Peyer's patch (tissue), 4 donors: Measurements from ENCODE around the gene GPD1L. TPM values are rescaled to one million over a fixed set of nuclear protein-coding genes. Genes with fewer than 3 reads are reported as not detected.
A peak's percentile ranks its signal among the peaks of the same experiment; 100 is the strongest.

Source experiments
- DNase-seq, 3 donors: peaks; one replicate each; pipeline ENCODE4 v3.0.0-alpha.2; 2017 to 2019
- H3K27ac ChIP-seq, 4 donors: fragments of 200-600 bp; sonication (generic); one replicate each; pipeline ENCODE4 v1.5.1; 2016 to 2019
- H3K27me3 ChIP-seq, 2 donors: fragments of 200-600 bp; sonication (generic); one replicate each; pipeline ENCODE4 v1.5.1; 2019
- H3K36me3 ChIP-seq, 3 donors: fragments of 200-600 bp; sonication (generic); one replicate each; pipeline ENCODE4 v1.5.1; 2016 to 2019
- H3K4me1 ChIP-seq, 4 donors: fragments of 200-600 bp; sonication (generic); one replicate each; pipeline ENCODE4 v1.5.1; 2016 to 2019
- H3K4me3 ChIP-seq, 4 donors: fragments of 200-600 bp; sonication (generic); 1 replicate in 3 of 4; 2 replicates in 1 of 4; pipeline ENCODE4 v1.5.1; 2016 to 2019; ENCODE audit warnings: mild to moderate bottlenecking in 1 of 4
- H3K9me3 ChIP-seq, 4 donors: fragments of 200-600 bp; sonication (generic); one replicate each; pipeline ENCODE4 v1.5.1; 2016 to 2019; ENCODE audit warnings: mild to moderate bottlenecking in 1 of 4
- CTCF ChIP-seq, 6 experiments: fragments of 450-650 bp in 4 of 6; fragments of 200-600 bp in 2 of 6; sonication (generic) in 1 of 6; IDR thresholded peaks; one replicate each; pipeline ENCODE4 v1.5.1; 2017 to 2019; ENCODE audit warnings: antibody characterized with exemption in 6 of 6, mild to moderate bottlenecking in 3 of 6, moderate library complexity in 1 of 6
- POLR2A ChIP-seq, 2 donors: fragments of 450-650 bp; IDR thresholded peaks; one replicate each; pipeline ENCODE4 v1.5.1; 2017; ENCODE audit warnings: antibody characterized with exemption in 2 of 2, mild to moderate bottlenecking in 2 of 2, moderate library complexity in 2 of 2
- total RNA-seq, 4 donors: library from RNA; depleted of rRNA; stranded (reverse); fragments of >200 nt; gene quantifications; one replicate each; pipeline ENCODE4 v1.1.0, GENCODE V29; 2016

GPD1L gene
- total RNA-seq, 4 donors from 2014 or later = 54.6 to 157 (median 80.6) TPM

GRCh38 chr3:32175607-32176197, 69.3 kb downstream of the GPD1L start:
- TF ChIP-seq CTCF (IDR thresholded peaks at IDR 0.05) (peak in 5 of 6 experiments; percentile 34 to 65 (median 52)), POLR2A (IDR thresholded peaks at IDR 0.05) (no peak)
- no peak overlapping the region for H3K4me3 ChIP-seq
- H3K4me1 ChIP-seq = peaks cover 0 to 9% (median 0%) of the 10 kb centered on the region in 4 donors
- H3K36me3 ChIP-seq = no peaks in the 10 kb centered on the region
- H3K9me3 ChIP-seq = peaks cover 0 to 4% (median 0%) of the 10 kb centered on the region in 4 donors
- no peaks in the 10 kb centered on the region for H3K27me3 ChIP-seq
- peak in 2 of 3 donors; percentile 59 to 76 for DNase-seq
- H3K27ac ChIP-seq = no peak overlapping the region

GRCh38 chr3:32176989-32177701, 70.7 kb downstream of the GPD1L start:
- no peaks in the 10 kb centered on the region for H3K36me3 ChIP-seq
- no peaks in the 10 kb centered on the region for H3K9me3 ChIP-seq
- peak in 2 of 3 donors; percentile 33 to 70 for DNase-seq
- H3K27me3 ChIP-seq = no peaks in the 10 kb centered on the region
- no peak overlapping the region for H3K27ac ChIP-seq
- TF ChIP-seq CTCF (IDR thresholded peaks at IDR 0.05) (peak; percentile 29 to 92 (median 78)), POLR2A (IDR thresholded peaks at IDR 0.05) (no peak)
- peak overlapping the region in 1 of 4 donors; percentile 4 for H3K4me3 ChIP-seq
- H3K4me1 ChIP-seq = peaks cover 0 to 9% (median 0%) of the 10 kb centered on the region in 4 donors

GRCh38 chr3:32177702-32178198, 71.3 kb downstream of the GPD1L start:
- Histone ChIP-seq H3K4me1 (peaks cover 0 to 9% (median 0%) of the 10 kb centered on the region in 4 donors), H3K27me3 (no peaks in the 10 kb centered on the region), H3K36me3 (no peaks in the 10 kb centered on the region), H3K9me3 (no peaks in the 10 kb centered on the region), H3K4me3 (peak overlapping the region in 1 of 4 donors; percentile 4), H3K27ac (no peak overlapping the region)
- TF ChIP-seq POLR2A (IDR thresholded peaks at IDR 0.05) (no peak), CTCF (IDR thresholded peaks at IDR 0.05) (peak; percentile 9 to 93 (median 80))
- DNase-seq = peak in 2 of 3 donors; percentile 48 to 81

- Histone ChIP-seq H3K4me3 (no peak overlapping the region), H3K4me1 (peaks cover 0 to 9% (median 0%) of the 10 kb centered on the region in 4 donors), H3K9me3 (no peaks in the 10 kb centered on the region), H3K36me3 (no peaks in the 10 kb centered on the region), H3K27ac (no peak overlapping the region), H3K27me3 (no peaks in the 10 kb centered on the region)
- no peak for DNase-seq
- TF ChIP-seq POLR2A (IDR thresholded peaks at IDR 0.05) (no peak), CTCF (IDR thresholded peaks at IDR 0.05) (no peak)
Observed at GRCh38 chr3:32180141-32180784, 73.8 kb downstream of the GPD1L start.

- no peak for DNase-seq
- Histone ChIP-seq H3K27ac (no peak overlapping the region), H3K36me3 (no peaks in the 10 kb centered on the region), H3K4me1 (peaks cover 0 to 9% (median 0%) of the 10 kb centered on the region in 4 donors), H3K4me3 (no peak overlapping the region), H3K9me3 (no peaks in the 10 kb centered on the region), H3K27me3 (no peaks in the 10 kb centered on the region)
- TF ChIP-seq POLR2A (IDR thresholded peaks at IDR 0.05) (no peak), CTCF (IDR thresholded peaks at IDR 0.05) (no peak)
Observed at GRCh38 chr3:32181365-32181764, 74.9 kb downstream of the GPD1L start.
